Body of pancreas (tissue), 4 donors: Measurements from ENCODE around the gene REV1. TPM values are rescaled to one million over a fixed set of nuclear protein-coding genes. Genes with fewer than 3 reads are reported as not detected.
"Not testable (repeated sequence)": the region's sequence is repeated elsewhere in the genome, so short reads cannot be mapped to it uniquely, and the experiment has no call there.

Experiments used
- ATAC-seq: fragments of 150-250 bp; one replicate; pipeline ENCODE4 v1.9.1; 2016
- DNase-seq, 4 donors: peaks; one replicate each; pipeline ENCODE4 v3.0.0-alpha.2; 2019
- H3K27ac ChIP-seq, 4 donors: fragments of 200-600 bp; sonication (generic); 1 replicate in 3 of 4; 2 replicates in 1 of 4; pipeline versions ENCODE4 v1.5.1 to v1.6.1; 2016 to 2019; ENCODE audit warnings: mild to moderate bottlenecking in 1 of 4, mixed read lengths in 1 of 4, moderate library complexity in 1 of 4
- H3K27me3 ChIP-seq, 2 donors: fragments of 200-600 bp; sonication (generic); one replicate each; pipeline ENCODE4 v1.6.0; 2016; ENCODE audit warnings: mild to moderate bottlenecking in 1 of 2
- H3K36me3 ChIP-seq, 2 donors: fragments of 200-600 bp; sonication (generic); replicated peaks in 1 of 2; 2 replicates each; pipeline ENCODE4 v1.5.1; 2016; ENCODE audit warnings: low read depth in 2 of 2; ENCODE audit not compliant: insufficient read depth in 1 of 2
- H3K4me1 ChIP-seq: fragments of 200-600 bp; sonication (generic); one replicate; pipeline ENCODE4 v1.6.0; 2016
- H3K4me3 ChIP-seq, 2 donors: fragments of 200-600 bp; sonication (generic); 1 replicate in 1 of 2; 2 replicates in 1 of 2; pipeline ENCODE4 v1.5.1; 2016 to 2019
- H3K9me3 ChIP-seq, 3 donors: fragments of 200-600 bp; sonication (generic); 1 replicate in 2 of 3; 2 replicates in 1 of 3; pipeline ENCODE4 v1.5.1; 2016
- CTCF ChIP-seq, 7 experiments: fragments of 450-650 bp in 4 of 7; fragments of 200-600 bp in 3 of 7; sonication (generic) in 3 of 7; IDR thresholded peaks; one replicate each; pipeline ENCODE4 v1.5.1; 2016 to 2019; ENCODE audit warnings: antibody characterized with exemption in 7 of 7
- POLR2A ChIP-seq, 3 donors: fragments of 450-650 bp; IDR thresholded peaks; one replicate each; pipeline ENCODE4 v1.6.1; 2016; ENCODE audit warnings: antibody characterized with exemption in 3 of 3, mild to moderate bottlenecking in 2 of 3
- WGBS, 2 donors: methylation state at CpG; one replicate each; pipeline ENCODE4 v1.1.5; 2017; 5-methylcytosine and 5-hydroxymethylcytosine counted together
- intact Hi-C: fragments of 100-400 bp; cut with DNase I; formaldehyde crosslinking; loops from one replicate; pipeline ENCODE4 v1.15.1; 2023
- total RNA-seq, 2 donors: library from RNA; depleted of rRNA; stranded (reverse); fragments of >200 nt; gene quantifications; one replicate each; pipeline ENCODE4 v1.1.0, GENCODE V29; 2016

Gene REV1
- total RNA-seq, 2 donors from 2014 or later: 27.0 to 51.1 TPM

- intact Hi-C loops: no loop called here
- Histone ChIP-seq H3K36me3 (no peaks in the 10 kb centered on the region), H3K27me3 (no peaks in the 10 kb centered on the region), H3K27ac (no peak overlapping the region), H3K4me3 (no peak overlapping the region), H3K4me1 (peaks cover 6% of the 10 kb centered on the region), H3K9me3 (no peaks in the 10 kb centered on the region)
- 85 to 86% methylated on average over 7 of the region's 7 CpGs for WGBS, 2 donors
- DNase-seq: no peak
- ATAC-seq: peak; percentile 74
- TF ChIP-seq CTCF (IDR thresholded peaks at IDR 0.05) (no peak), POLR2A (IDR thresholded peaks at IDR 0.05) (no peak)
Observed at GRCh38 chr2:99507937-99508818, 18.4 kb upstream of the REV1 start.

GRCh38 chr2:99504844-99505584 lies 15.2 kb upstream of the REV1 start:
- TF ChIP-seq CTCF (IDR thresholded peaks at IDR 0.05): no peak
- no peak for TF ChIP-seq POLR2A (IDR thresholded peaks at IDR 0.05)
- Histone ChIP-seq H3K9me3 (no peaks in the 10 kb centered on the region), H3K27ac (no peak overlapping the region), H3K27me3 (peaks cover 0 to 3% of the 10 kb centered on the region in 2 donors), H3K4me1 (peaks cover 6% of the 10 kb centered on the region), H3K4me3 (no peak overlapping the region), H3K36me3 (no peaks in the 10 kb centered on the region)
- DNase-seq: no peak
- intact Hi-C loops: no loop called here
- 34 to 35% methylated on average over 4 of the region's 4 CpGs for WGBS, 2 donors
- no peak for ATAC-seq

- WGBS, 2 donors: 78 to 82% methylated on average over 8 of the region's 8 CpGs
- H3K27ac ChIP-seq, intact Hi-C loops, H3K4me3 ChIP-seq, H3K4me1 ChIP-seq, H3K9me3 ChIP-seq, H3K36me3 ChIP-seq, ATAC-seq, DNase-seq, H3K27me3 ChIP-seq: not testable (repeated sequence)
Observed at GRCh38 chr2:99503662-99504416, 14.0 kb upstream of the REV1 start.

GRCh38 chr2:99496021-99496420 lies 6.2 kb upstream of the REV1 start:
- DNase-seq (no peak), ATAC-seq (no peak)
- TF ChIP-seq CTCF (IDR thresholded peaks at IDR 0.05): no peak
- TF ChIP-seq POLR2A (IDR thresholded peaks at IDR 0.05): no peak
- Histone ChIP-seq H3K9me3 (no peaks in the 10 kb centered on the region), H3K4me1 (no peaks in the 10 kb centered on the region), H3K27ac (no peak overlapping the region), H3K36me3 (no peaks in the 10 kb centered on the region), H3K4me3 (no peak overlapping the region), H3K27me3 (peaks cover 0 to 3% of the 10 kb centered on the region in 2 donors)
- intact Hi-C loops: no loop called here
- 53 to 61% methylated on average over 2 of the region's 2 CpGs for whole genome bisulfite sequencing, 2 donors
